KMS-11 (cell line): ENCODE data around the gene CACFD1.

Source experiments
- H2AFZ ChIP-seq: fragments of 200-600 bp; sonication (generic); 2 replicates; pipeline ENCODE4 v1.6.1; 2016; ENCODE audit warnings: antibody characterized with exemption, mixed run types, low read depth
- H3K27ac ChIP-seq: fragments of 200-600 bp; sonication (generic); 2 replicates; pipeline ENCODE4 v1.6.1; 2016; ENCODE audit warnings: mild to moderate bottlenecking, mixed run types
- H3K27me3 ChIP-seq: fragments of 200-600 bp; sonication (generic); 2 replicates; pipeline ENCODE4 v1.6.1; 2017; ENCODE audit warnings: mild to moderate bottlenecking, low read depth, mixed run types, moderate library complexity; ENCODE audit not compliant: insufficient read depth
- H3K36me3 ChIP-seq: fragments of 200-600 bp; sonication (generic); 2 replicates; pipeline ENCODE4 v1.6.1; 2017; ENCODE audit warnings: mild to moderate bottlenecking, mixed run types; ENCODE audit not compliant: insufficient read depth
- H3K4me1 ChIP-seq: fragments of 200-600 bp; sonication (generic); 2 replicates; pipeline ENCODE4 v1.6.1; 2016; ENCODE audit warnings: mild to moderate bottlenecking, low read depth, mixed run types; ENCODE audit not compliant: poor library complexity, severe bottlenecking
- H3K4me2 ChIP-seq: fragments of 200-600 bp; sonication (generic); 2 replicates; pipeline ENCODE4 v1.7.0; 2016; ENCODE audit warnings: mild to moderate bottlenecking, mixed run types
- H3K4me3 ChIP-seq: fragments of 200-600 bp; sonication (generic); IDR thresholded peaks from 2 replicates; pipeline ENCODE4 v1.6.1; 2017; ENCODE audit warnings: low read depth, low read length, mixed read lengths; ENCODE audit not compliant: insufficient read depth
- H3K79me2 ChIP-seq: fragments of 200-600 bp; sonication (generic); 2 replicates; pipeline ENCODE4 v1.6.1; 2016; ENCODE audit warnings: low read depth, mixed run types; ENCODE audit not compliant: insufficient read depth
- H3K9ac ChIP-seq: fragments of 200-600 bp; sonication (generic); 2 replicates; pipeline ENCODE4 v1.6.1; 2016; ENCODE audit warnings: mild to moderate bottlenecking, mixed run types
- H4K20me1 ChIP-seq: fragments of 200-600 bp; sonication (generic); 2 replicates; pipeline ENCODE4 v1.6.1; 2016; ENCODE audit warnings: mild to moderate bottlenecking, mixed run types; ENCODE audit not compliant: insufficient read depth
- TF ChIP-seq, protein P1 (sequence below): fragments of 200-600 bp; sonication (generic); conservative IDR thresholded peaks from 2 replicates; pipeline ENCODE4 v1.6.1; 2017; ENCODE audit warnings: low read depth, mild to moderate bottlenecking, antibody characterized with exemption, low read length, moderate library complexity, mixed read lengths

Gene CACFD1

DNA sequence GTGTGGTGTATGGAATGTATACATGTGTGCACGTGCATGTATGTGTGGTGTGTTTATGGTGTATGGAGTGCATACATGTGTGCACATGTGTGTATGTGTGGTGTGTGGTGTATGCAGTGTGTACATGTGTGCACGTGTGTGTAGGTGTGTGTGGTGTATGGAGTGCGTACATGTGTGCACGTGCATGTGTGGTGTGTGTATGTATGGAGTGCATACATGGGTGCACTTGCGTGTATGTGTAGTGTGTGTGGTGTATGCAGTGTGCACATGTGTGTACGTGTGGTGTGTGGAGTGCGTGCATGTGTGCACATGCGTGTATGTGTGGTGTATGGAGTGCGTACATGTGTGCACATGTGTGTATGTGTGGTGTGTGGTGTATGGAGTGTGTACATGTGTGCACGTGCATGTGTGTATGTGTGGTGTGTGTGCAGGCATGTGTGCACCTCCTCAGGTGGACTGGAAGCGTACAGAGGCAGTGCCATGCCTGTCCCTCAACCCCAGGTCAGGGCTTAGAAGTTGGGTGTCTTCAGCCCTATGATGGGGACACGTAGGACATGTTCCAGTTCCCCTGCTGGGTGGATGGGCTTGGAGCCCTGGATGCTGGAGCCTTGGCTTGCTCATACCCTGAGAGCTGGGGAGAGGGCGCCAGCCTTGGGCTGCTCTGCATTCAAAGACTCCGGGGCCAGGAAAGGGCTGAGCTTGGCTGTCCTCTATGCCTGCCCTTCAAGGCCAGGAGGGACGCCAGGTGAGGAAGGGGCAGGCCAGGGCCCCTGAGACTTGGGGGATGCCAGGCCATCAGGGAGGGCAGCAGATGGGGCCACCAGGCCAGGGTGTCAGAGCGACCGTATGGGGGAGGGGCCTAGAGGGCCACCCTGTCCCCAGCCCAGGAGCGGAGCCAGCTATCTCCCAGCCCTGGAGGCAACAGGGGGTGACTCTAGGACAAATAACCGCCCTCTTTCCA, 52.8 kb downstream of the CACFD1 start:
- H4K20me1 ChIP-seq = no peaks in the 10 kb centered on the region
- no peak overlapping the region for H3K27ac ChIP-seq
- no peaks in the 10 kb centered on the region for H3K36me3 ChIP-seq
- H3K4me3 ChIP-seq = no peak overlapping the region
- H3K4me2 ChIP-seq = no peak overlapping the region
- TF ChIP-seq, protein P1, sequence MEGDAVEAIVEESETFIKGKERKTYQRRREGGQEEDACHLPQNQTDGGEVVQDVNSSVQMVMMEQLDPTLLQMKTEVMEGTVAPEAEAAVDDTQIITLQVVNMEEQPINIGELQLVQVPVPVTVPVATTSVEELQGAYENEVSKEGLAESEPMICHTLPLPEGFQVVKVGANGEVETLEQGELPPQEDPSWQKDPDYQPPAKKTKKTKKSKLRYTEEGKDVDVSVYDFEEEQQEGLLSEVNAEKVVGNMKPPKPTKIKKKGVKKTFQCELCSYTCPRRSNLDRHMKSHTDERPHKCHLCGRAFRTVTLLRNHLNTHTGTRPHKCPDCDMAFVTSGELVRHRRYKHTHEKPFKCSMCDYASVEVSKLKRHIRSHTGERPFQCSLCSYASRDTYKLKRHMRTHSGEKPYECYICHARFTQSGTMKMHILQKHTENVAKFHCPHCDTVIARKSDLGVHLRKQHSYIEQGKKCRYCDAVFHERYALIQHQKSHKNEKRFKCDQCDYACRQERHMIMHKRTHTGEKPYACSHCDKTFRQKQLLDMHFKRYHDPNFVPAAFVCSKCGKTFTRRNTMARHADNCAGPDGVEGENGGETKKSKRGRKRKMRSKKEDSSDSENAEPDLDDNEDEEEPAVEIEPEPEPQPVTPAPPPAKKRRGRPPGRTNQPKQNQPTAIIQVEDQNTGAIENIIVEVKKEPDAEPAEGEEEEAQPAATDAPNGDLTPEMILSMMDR = no peak
- no peak overlapping the region for H3K9ac ChIP-seq
- no peak overlapping the region for H2AFZ ChIP-seq
- H3K27me3 ChIP-seq = peaks cover 64% of the 10 kb centered on the region
- no peaks in the 10 kb centered on the region for H3K79me2 ChIP-seq
- H3K4me1 ChIP-seq = no peaks in the 10 kb centered on the region

DNA sequence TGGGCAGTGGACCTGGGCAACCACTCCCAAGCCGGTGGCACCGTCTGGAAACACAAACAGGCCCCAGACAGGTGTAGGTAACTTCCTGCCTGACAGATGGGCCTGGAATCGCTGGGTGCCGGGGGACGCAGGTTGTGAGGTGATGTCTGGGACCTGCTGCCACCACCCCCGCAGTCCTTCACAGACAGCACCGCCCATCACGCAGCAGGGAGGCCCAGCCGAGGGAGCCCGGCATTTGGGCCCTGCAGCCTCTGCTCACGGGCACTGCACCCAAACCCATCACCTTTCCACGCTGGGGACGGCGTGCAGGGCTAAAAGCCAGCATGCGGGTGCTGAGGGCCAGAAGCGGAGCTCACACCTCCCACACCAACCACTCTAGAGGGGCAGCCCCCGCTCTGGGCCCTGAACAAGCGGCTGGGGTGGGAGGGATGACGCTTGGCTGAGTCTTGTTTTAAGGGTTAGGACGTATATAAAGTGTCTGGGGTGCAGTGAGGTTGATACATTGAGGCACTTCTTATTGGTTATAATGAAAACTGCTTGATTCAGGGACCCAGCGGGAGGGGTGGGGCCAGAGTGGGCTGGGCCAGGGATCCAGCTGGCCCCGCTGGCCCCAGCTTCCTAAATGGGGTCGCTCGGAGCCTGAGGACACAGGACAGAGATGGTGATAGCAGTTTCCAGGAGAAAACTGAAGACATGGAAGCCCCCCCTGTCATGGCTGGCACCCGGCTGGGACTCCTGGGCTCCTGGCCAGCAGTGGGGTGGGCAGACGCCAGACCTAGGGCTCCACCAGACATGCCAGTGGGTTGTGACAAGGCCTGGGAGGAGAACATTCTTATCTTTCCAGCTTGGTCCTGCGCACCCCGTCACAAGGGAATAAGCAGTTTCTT, 53.7 kb downstream of the CACFD1 start:
- TF ChIP-seq, protein P1 = no peak
- H3K9ac ChIP-seq = no peak overlapping the region

DNA sequence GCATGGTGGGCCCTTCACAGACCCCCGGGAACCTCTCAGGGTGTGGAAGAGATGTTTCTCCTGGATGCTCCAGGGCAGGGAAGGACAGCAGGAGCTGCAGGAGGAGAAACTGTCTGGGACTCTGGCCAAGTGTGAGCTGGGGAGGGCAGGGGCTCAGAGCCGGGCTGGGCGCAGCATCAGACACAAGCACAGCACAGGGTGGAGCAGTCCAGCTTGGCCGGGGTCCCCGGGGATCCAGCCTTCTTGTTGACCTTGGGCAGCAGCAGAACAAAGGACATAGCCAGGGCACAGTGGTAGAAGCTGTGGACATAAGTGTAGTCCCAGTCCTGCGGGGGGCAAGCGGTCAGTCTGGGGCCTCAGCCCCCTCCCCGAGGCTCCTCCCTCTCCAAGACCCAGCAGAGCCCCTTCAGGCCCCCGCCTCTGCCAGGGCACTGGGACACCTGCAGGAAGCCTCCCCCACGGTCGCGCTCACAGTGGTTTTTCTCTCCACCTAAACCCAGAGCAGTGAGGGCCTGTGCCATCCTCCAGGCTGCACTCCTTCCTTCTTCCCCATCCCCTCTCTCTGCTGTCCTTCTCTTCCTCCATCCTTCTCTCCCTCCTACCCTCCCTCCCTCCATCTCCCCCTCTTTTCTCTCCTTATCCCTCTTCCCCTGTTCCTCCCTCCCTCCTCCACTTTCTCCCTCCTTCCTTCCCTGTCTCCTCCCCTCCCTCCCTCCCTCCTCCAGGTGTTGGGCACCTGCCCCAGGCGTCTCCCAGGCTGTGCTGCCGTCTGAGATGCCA, 54.9 kb downstream of the CACFD1 start:
- Histone ChIP-seq H3K4me1 (no peaks in the 10 kb centered on the region), H3K27me3 (peaks cover 57% of the 10 kb centered on the region), H3K9ac (no peak overlapping the region), H3K36me3 (no peaks in the 10 kb centered on the region), H3K79me2 (no peaks in the 10 kb centered on the region), H2AFZ (no peak overlapping the region), H3K27ac (no peak overlapping the region), H4K20me1 (no peaks in the 10 kb centered on the region), H3K4me2 (no peak overlapping the region), H3K4me3 (no peak overlapping the region)
- TF ChIP-seq, protein P1 = no peak

More for the DNA sequence above, 53.7 kb downstream of the CACFD1 start:
- Histone ChIP-seq H3K4me2 (no peak overlapping the region), H3K79me2 (no peaks in the 10 kb centered on the region), H2AFZ (no peak overlapping the region), H3K36me3 (no peaks in the 10 kb centered on the region), H3K4me3 (no peak overlapping the region), H3K4me1 (no peaks in the 10 kb centered on the region), H3K27ac (no peak overlapping the region), H4K20me1 (no peaks in the 10 kb centered on the region), H3K27me3 (peaks cover 60% of the 10 kb centered on the region)

DNA sequence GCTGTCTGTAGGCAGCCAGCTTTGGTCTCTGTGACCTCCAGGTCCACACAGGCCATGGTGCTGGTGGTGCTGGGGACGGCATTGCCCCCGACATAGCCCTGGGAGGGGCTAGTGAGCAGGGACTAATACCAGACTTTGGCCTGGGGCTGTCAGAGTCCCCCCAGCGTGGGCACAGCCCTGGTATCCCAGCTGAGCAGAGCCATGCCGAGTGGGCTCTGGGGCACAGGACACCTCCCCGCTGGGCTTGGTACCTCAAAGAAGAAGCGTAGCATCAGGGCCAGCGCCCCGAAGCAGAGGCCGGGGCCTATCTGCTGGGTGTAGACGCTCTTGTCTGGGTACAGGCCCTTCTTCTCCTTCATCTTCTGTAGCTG, 55.4 kb downstream of the CACFD1 start:
- Histone ChIP-seq H3K4me1 (no peaks in the 10 kb centered on the region), H3K27ac (no peak overlapping the region), H3K4me3 (no peak overlapping the region), H3K27me3 (peaks cover 57% of the 10 kb centered on the region), H4K20me1 (no peaks in the 10 kb centered on the region), H3K4me2 (no peak overlapping the region), H3K9ac (no peak overlapping the region), H2AFZ (no peak overlapping the region), H3K36me3 (no peaks in the 10 kb centered on the region), H3K79me2 (no peaks in the 10 kb centered on the region)
- TF ChIP-seq, protein P1 = no peak
